NCI-H2227 (cell line): ENCODE measurements around the gene STOML3.
A peak's percentile ranks its signal among the peaks of the same experiment; 100 is the strongest.
"Not testable (repeated sequence)": the region's sequence is repeated elsewhere in the genome, so short reads cannot be mapped to it uniquely, and the experiment has no call there.

Experiments used
- DNase-seq: peaks from one replicate; lab custom pipeline; 2025; ENCODE audit not compliant: unreplicated experiment; lab: John Stamatoyannopoulos, UW

STOML3 gene, protein sequence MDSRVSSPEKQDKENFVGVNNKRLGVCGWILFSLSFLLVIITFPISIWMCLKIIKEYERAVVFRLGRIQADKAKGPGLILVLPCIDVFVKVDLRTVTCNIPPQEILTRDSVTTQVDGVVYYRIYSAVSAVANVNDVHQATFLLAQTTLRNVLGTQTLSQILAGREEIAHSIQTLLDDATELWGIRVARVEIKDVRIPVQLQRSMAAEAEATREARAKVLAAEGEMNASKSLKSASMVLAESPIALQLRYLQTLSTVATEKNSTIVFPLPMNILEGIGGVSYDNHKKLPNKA

DNA sequence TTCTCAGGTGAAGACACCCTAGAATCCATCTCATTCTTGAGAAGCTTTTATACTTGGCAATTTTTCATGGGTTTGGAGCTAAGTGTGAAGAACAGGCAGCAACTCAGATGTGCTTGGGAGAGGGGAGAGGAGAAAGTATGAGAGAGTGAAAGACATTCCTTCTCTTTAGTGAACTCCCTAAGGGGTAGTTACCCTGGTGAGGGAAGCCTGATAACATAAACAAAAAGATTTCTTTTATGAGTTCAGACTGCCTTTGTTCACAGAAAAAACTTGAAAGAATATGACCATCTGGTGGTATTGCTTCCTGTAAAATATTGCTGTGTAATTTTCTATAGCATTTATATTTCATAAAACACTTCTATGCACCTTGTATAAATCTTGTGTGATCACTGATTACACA is at the start of gene STOML3:
Gene STOML3, minus strand, starts transcription at position 139 of the 400 bp plus-strand sequence. Its CDS starts 110 bp downstream, at position 29.
- DNase-seq: no peak

DNA sequence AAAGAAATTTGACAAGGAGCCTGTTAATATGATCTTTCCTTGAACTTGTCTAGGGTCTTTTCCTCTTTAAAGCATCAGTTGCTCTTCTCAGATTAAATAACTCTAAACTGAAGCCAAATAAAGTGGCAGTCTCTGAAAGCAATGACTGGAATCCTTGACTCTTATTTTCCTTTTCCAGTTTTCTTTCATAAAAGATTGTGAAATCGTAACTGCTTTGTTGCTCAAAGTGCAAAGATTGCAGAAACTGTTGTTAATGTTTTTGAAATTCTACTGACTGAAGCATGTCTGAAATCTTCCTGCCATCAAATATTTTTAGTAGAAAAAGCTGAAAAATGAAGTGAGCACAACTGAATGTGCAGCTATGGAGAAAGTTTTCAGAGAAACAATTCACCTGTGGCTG is 49.6 kb upstream of the STOML3 start:
- DNase-seq: no peak

DNA sequence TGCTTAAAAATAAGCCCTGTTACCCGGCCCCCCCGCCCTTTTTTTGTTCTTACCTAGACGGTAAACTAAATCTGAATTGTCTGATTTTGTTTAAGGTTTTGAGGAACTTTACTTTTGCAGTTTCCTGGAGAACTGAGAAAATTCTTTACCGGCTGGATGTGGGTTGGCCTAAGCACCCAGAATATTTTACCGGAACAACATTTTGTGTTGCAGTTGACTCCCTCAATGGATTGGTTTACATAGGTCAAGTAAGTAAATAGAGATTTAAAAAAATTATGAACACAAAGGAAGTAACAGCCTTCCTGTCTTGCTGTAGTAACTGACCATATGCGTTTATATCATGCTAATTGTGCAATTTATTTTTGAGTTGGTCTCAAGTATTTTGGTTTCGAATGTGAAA is 48.4 kb upstream of the STOML3 start:
- DNase-seq: no peak

DNA sequence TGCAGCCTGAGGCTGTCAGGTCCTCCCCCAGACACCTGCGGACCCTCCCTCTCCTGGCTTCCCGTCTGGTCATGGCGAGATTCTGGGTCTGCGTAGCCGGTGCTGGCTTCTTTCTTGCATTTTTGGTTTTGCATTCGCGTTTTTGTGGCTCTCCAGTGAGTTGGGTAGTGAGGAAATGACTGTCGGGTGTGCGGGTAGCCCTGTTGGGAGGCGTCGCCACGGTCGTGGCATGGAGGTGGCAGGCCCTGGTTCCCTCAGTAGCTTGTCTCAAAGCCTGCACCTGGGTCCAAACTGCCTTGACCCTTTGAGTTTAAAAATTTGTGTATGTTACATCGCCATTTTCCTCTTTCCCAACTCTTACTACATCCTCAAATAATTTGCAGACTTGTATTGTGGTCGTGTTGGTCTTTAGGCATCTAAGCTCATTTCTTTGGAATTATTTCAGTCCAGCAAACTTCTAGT is 48.0 kb upstream of the STOML3 start:
- DNase-seq: no peak

DNA sequence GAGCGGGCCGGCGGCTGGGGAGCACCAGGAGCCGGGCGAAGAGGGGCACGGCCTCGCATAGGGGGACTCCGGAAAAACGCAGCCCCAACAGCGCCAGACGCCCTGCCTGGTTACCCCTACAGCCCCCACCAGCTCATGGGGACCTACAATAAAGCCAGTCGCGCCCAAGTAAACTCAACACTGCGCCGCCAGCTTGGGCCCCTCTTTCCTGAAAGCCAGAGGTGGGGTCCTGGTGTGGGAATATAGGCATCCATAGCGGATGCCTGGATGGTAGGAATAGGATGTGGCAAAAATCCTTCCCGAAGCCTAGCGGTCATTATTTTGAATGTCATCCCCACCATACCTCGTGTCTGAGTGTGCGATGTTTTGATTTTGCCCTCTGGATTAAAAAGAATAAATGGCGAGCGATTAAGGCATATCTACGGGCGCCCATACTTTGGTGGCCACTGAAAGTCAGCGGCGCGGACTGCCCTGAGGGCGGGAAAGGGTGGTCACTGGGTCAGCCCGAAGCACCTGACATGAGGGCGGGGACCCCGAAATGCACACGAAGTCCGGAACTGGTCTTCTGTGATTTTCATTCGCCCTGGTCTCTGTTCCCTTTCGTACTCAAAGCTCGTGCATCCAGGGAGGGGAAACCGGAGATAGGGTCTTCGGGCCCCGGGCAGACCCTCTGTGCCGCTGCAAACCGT is 47.4 kb upstream of the STOML3 start, which contains the start of the genes NHLRC3 and PROSER1:
Gene NHLRC3, plus strand, starts transcription at position 577 of the 689 bp plus-strand sequence. CDS start 184 bp downstream, outside the sequence.
Gene PROSER1, minus strand, starts transcription at position 210 of the 689 bp plus-strand sequence. CDS start 847 bp downstream, outside the sequence.
- DNase-seq: peak; percentile 91

DNA sequence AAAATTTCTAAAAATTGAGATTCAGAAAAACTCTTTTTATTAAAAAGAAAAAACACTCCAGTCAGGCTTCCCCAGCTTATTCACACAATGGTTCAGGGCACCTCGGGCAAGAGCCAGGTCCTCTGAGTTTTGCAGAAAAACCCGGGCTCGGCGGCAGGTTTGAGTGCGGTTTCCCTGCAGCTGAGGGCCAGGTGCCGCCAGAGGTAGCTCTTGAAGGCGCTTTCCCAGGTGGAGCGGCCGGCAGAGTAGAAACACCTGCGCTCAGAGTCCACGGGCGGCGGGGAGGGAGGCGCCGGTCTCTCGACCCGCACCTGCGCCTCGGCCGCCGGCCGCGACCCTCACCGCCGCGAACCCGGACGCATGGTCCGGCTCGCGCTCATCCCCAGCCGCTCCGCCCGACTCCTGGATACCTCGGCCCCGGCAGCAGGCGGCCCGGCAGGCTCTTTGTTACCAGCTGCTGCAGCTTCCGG is 46.8 kb upstream of the STOML3 start:
- DNase-seq: peak; percentile 48

DNA sequence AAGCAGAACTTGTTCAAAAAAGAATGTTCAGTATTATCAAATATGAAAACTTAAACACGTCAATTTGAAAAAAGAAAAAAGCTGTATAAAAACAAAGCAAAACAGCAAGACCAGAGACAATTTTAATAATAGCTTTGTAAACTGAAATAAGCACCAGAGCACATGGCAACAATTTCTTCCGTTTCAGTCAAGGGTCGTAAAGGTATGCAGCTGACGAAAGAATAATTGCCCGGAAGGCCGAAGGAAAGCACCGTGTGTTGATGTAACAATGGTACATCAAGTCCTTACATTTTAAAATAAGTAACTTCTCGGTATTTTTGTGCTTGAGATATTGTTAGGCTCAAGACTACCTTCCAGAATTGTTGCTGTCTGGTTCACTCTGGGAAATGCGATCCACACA is 45.6 kb upstream of the STOML3 start:
- DNase-seq: peak; percentile 13

DNA sequence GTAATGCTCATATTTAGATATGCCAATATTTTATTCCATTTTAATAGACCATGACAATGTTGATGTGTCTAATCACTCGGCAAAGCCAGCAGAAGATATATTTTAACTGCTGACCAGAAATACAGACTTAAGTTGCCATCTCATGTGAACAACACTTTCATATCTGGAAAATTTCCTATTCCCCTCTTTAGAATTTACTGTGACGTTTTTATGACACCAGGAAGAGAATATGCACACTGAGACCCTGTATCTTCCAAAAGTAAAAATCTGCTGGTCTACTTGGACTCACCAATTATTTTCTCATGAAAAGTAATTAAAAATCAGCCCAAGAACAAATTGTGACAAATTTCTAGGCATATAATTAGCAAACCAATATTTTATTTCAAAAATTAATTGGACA is 45.2 kb upstream of the STOML3 start:
- DNase-seq: no peak

DNA sequence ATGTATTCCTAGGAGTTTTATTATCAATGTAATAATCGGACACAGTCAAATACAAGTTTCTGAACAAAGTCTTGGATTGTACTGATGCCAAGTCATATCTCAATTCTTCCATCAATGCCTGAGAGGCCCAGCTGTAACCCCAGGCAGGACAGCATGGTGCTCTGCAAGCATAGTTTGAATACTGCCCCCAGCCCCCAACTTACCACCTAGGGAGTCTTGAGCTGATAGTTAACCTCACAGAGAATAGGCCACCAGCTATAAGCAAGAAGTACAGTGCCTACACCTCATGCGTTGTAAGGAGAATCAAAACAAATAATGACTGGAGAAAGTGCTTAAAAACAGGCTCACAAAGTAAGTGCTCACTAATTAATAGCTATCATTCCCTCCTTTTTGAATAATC is 44.6 kb upstream of the STOML3 start:
- no peak for DNase-seq

DNA sequence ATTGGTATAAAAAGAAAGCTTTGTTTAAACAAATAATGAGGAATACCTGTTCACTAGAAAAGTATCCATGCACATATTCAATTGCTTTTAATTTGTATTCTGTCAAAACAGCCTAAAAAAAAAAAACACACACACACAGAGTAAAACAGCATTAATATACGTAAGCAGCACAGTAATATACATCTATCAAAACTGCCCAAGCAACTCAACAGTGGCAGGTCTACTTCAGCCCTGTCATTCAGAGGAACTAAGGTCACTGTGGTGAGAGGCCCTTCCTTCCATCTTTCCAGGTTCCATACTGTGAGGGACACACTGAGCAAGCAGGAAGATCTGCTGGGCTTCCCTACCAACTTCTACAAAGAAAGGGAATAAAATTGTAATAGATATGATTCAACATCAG is 43.5 kb upstream of the STOML3 start:
- DNase-seq: no peak

DNA sequence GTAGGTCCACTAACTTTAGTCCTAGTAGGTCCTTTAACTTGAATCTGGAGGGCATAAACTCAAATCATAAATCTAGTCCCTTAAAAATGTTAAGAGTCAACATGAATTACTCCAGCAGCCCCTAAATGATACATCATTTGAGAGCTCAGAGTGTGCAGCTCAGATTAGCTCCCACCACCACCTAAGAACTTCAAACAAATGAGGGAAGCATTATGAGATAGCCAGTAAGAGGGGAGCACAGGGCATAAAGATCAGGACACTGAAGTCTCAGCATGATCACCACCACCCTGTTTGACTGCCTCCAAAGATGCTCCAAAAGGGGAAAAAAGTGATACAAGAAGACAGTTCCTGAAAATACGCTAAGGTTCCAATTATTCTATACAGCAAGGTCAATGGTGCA is 41.5 kb upstream of the STOML3 start:
- no peak for DNase-seq

DNA sequence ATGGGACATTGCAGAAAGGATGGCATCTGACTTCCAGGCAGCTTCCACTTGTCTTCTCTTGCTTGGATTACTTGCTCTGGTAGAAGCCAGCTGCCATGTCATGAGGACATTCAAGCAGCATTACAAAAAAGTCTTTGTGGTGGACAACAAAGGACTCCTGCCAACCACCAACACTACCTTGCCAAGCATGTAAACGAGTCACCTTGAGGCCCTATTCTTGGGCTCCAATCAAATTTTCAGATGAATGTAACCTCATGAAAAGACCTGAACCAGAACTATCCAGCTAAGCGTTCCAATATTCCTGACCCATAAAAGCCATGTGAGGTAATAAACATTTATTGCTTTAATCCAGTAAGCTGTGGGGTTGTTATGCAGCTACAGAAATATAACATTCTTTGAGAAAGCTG is 34.8 kb upstream of the STOML3 start:
- no peak for DNase-seq

DNA sequence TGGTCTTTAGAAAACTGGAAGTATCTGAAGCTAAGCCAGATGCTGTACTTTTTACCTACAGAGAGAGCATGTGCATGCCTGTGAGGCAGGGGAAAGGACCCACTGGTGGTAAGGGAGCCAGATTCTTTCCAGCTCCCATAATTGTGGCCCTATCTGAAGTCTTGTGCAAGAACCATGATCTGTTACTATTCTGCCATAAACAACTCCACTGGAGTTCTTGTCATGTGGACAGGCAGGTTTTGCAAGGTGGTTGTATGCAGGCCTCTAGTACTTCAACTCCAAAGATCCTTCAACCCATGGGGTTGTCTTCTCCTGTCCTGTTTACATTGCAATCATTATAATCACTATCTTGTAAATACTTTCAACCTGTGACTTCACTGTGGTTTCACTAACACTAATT is 33.1 kb upstream of the STOML3 start:
- DNase-seq: no peak

DNA sequence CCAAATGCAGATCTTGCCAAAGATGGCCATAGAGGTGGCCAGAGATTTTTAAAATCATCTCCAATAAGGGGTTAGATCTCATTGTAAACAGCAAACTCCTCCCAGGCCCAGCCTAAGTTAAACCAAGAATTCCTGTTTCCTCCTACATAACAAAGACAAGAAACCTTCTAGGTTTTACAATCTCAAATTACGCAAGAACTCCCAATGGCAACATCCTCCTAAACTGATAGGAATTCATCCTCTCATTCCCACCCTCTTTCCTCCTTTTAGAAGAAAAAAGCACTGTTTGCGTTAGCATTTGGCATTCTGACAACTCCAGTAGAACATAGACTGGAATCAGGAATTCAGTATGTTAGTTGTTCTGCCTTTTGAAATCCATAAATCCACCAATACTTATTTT is 32.7 kb upstream of the STOML3 start:
- DNase-seq: no peak

DNA sequence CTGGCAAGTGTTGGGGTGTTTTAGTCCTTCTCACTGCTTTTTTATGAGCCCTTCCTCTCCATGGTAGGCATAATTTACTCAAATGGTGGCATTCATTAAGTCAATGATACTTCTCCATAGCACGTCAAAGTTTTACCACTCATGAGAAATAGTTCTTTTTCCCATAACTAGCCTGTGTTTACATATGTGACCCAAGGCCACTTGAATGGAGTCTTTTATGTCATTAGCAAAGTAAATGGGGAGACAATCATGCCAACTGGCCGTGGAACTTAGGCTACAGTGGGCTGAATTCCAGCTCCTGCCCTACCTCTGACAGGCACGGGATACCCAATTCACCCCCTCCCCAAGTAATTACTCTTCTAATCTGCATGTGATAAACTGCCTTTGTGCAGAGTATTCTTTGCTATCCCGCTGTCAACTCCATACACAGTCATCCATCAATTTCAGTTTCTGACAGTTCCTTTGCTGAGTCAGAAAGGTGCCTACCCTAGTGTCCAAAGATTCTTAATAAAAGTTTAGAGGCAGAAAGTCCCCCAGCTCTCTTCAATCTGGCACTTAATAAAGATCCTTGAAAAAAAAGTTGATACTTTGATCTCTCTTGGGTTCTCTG is 30.3 kb upstream of the STOML3 start:
- no peak for DNase-seq

DNA sequence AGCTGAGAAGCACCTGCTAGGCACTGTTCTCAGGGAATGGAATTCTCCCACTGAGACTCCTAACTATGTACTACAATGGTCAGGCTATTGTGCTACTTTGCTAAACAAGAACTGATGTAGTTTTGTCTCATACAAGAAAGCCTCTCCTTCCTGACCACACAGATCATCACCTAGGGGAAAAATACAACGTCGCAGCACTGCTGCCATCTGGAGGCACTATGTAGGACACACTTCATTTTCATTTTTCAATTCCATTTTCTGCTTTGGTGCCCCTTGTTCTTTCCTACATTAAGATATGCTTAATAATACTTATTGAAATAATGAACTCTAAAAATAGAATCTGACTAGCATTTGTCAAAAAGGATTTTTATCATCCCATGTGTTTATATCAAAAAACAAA is 26.2 kb upstream of the STOML3 start:
- DNase-seq: peak; percentile 49

DNA sequence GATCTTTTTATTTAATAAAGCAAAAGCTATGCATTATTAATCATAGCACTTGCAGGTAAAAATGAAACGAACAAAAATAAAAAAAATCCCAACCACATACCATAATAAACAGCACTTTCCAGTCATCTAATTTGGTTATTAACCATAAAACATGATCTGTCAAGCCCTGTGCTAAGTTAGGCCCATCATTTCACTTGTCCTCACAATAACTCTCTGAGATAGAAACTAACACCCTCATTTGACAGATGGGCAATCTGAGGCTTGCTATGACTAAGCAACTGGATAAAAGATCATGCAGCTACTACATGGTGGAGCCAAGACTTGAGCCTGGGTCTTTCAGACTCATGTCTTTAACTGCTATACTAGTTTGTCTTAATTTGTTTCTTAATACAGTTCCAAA is 25.5 kb upstream of the STOML3 start:
- DNase-seq: no peak

DNA sequence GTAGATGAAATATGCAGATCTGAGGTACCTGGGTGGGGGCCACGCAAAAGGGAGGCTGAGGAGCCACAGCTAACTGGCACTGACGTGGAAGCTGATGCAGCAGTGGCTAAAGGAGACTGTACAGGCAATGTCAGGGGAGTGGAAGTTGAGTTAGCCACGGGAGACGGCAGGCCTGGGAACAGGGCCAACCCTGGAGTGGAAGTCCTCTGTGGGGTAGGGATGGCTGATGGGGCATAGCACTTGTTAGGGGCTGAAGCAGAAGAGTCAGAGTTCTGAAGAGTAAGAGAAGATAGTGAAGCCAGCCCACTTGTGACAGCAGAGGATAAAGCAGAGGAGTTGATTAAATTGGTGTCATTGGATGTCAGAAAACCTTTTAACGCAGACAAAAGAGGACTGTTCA is 22.8 kb upstream of the STOML3 start:
- no peak for DNase-seq

DNA sequence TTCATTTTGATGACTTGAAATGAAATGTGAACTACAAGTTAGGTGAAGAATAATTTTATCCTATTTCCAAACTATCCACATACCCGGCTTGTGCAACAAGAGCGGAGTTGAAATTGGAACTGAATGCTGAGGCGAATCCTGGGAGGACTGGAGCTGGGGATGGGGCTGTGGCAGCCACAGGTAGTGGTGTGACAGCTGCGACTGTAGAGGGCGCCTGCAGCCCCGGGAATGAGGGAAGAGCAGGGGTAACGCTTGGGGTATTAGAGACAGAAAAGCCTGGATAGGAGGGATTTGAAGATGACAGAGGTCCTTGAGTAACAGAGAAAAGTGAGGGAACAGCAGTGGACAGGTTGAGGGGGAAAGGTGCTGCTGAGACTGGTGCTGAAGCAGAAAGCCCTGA is 22.0 kb upstream of the STOML3 start:
- DNase-seq: no peak

DNA sequence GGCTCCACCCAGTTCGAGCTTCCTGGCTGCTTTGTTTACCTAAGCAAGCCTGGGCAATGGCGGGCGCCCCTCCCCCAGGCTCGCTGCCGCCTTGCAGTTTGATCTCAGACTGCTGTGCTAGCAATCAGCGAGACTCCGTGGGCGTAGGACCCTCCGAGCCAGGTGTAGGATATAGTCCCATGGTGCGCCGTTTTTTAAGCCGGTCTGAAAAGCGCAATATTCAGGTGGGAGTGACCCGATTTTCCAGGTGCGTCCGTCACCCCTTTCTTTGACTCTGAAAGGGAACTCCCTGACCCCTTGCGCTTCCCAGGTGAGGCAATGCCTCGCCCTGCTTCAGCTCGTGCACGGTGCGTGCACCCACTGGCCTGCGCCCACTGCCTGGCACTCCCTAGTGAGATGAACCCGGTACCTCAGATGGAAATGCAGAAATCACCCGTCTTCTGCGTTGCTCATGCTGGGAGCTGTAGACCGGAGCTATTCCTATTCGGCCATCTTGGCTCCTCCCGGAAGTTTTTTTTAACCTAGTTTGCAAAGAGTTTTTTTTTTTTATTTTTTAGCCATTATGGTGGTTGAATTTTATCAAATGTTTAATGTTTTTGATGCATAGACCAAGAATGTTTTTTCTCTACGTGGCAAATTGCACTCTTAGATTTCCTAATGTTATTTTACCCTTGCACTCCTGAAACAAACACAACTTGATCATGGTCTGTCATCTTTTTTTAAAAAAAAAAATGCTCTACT is 15.9 kb upstream of the STOML3 start:
- not testable (repeated sequence) for DNase-seq

DNA sequence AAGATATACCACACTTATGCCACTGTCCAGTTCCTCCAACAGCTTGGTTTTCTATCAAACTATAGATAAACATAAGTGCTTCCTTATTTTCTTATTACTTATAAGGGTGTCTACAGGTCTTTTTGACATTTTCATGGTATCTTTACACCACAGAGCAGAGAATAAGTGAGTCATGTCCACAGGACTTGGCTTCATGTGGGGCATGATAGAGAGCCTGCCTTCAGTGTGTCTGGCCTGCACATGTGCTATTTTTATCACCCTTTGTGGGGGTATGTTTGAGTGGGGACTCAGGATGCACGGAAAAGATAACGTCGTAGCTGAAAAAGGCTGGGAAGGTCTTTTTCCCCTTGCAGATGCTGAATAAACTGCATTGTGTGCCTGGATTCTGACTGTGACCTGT is 8.1 kb upstream of the STOML3 start:
- DNase-seq: no peak
